Activated CD4-positive, alpha-beta T cell treated with anti-CD3 and anti-CD28 coated beads, Interleukin-2, amount 50 U/mL, for 1 hour (primary cell): Measurements from ENCODE around the gene TTC28.

ENCODE experiments used
- DNase-seq: peaks from one replicate; pipeline ENCODE4 v3.0.0-alpha.2; 2020

TTC28 gene

GRCh38 chr22:28435982-28436381, 243.7 kb downstream of the TTC28 start:
- DNase-seq, result no peak

GRCh38 chr22:28435140-28435768, 244.4 kb downstream of the TTC28 start:
- DNase-seq, result no peak

- no peak for DNase-seq
These were observed 249.1 kb downstream of the TTC28 start for GRCh38 chr22:28430466-28431025.

GRCh38 chr22:28429711-28430110, 249.9 kb downstream of the TTC28 start:
- no peak for DNase-seq

GRCh38 chr22:28428271-28428670, 251.4 kb downstream of the TTC28 start:
- no peak for DNase-seq

- no peak for DNase-seq
These were observed 253.1 kb downstream of the TTC28 start for GRCh38 chr22:28426346-28427132.

- DNase-seq, result no peak
These were observed 254.4 kb downstream of the TTC28 start for GRCh38 chr22:28425211-28425610.

GRCh38 chr22:28424427-28425080, 255.1 kb downstream of the TTC28 start:
- DNase-seq, result no peak

GRCh38 chr22:28419919-28420318, 259.7 kb downstream of the TTC28 start:
- no peak for DNase-seq

GRCh38 chr22:28418008-28418407, 261.6 kb downstream of the TTC28 start:
- no peak for DNase-seq

GRCh38 chr22:28417431-28417830, 262.2 kb downstream of the TTC28 start:
- DNase-seq, result no peak

- no peak for DNase-seq
These were observed 264.7 kb downstream of the TTC28 start for GRCh38 chr22:28414913-28415312.

GRCh38 chr22:28413612-28414399, 265.8 kb downstream of the TTC28 start:
- DNase-seq, result no peak

GRCh38 chr22:28412109-28412508, 267.5 kb downstream of the TTC28 start:
- no peak for DNase-seq

- no peak for DNase-seq
These were observed 268.5 kb downstream of the TTC28 start for GRCh38 chr22:28411125-28411524.

- no peak for DNase-seq
These were observed 269.4 kb downstream of the TTC28 start for GRCh38 chr22:28410050-28410816.

- no peak for DNase-seq
These were observed 270.9 kb downstream of the TTC28 start for GRCh38 chr22:28408709-28409108.

- DNase-seq, result no peak
These were observed 272.0 kb downstream of the TTC28 start for GRCh38 chr22:28407645-28408044.

- no peak for DNase-seq
These were observed 273.4 kb downstream of the TTC28 start for GRCh38 chr22:28406246-28406645.

- no peak for DNase-seq
These were observed 274.1 kb downstream of the TTC28 start for GRCh38 chr22:28405588-28405987.

- no peak for DNase-seq
These were observed 277.1 kb downstream of the TTC28 start for GRCh38 chr22:28402539-28402938.

GRCh38 chr22:28402060-28402459, 277.6 kb downstream of the TTC28 start:
- no peak for DNase-seq
